ENCODE data around the gene FBXO4.
A peak's percentile ranks its signal among the peaks of the same experiment; 100 is the strongest.

DNA sequence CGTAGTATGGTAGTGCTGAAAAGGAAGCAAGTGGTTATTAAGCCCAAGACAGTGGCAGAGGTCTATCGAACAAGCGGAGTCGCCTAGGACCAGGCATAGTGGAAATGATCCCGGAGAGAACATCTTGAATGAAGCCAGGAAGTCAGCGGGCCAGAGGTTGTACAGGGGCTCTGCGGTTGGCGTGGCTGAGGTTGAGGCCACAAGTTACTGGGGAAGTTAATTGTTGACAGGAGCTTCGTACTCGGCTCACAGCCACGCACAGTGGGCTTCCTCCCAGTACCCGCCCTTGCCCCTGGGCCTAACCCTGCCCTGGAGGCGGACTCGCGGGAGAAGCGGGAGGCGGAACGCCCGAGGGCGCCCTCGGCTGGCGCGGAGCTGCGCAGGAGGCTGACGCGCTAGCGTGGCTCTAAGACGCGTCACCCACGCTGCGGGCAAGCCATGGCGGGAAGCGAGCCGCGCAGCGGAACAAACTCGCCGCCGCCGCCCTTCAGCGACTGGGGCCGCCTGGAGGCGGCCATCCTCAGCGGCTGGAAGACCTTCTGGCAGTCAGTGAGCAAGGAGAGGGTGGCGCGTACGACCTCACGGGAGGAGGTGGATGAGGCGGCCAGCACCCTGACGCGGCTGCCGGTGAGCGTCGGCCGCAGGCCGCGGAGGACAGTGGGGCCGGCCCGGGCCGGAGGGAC, at the start of gene FBXO4:
- TF ChIP-seq, protein P1, sequence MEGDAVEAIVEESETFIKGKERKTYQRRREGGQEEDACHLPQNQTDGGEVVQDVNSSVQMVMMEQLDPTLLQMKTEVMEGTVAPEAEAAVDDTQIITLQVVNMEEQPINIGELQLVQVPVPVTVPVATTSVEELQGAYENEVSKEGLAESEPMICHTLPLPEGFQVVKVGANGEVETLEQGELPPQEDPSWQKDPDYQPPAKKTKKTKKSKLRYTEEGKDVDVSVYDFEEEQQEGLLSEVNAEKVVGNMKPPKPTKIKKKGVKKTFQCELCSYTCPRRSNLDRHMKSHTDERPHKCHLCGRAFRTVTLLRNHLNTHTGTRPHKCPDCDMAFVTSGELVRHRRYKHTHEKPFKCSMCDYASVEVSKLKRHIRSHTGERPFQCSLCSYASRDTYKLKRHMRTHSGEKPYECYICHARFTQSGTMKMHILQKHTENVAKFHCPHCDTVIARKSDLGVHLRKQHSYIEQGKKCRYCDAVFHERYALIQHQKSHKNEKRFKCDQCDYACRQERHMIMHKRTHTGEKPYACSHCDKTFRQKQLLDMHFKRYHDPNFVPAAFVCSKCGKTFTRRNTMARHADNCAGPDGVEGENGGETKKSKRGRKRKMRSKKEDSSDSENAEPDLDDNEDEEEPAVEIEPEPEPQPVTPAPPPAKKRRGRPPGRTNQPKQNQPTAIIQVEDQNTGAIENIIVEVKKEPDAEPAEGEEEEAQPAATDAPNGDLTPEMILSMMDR (IDR thresholded peaks at IDR 0.05) = peak in 5 of 6 experiments; percentile 12 to 46 (median 22)
- peak; percentile 65 to 78 for TF ChIP-seq POLR2A (IDR thresholded peaks at IDR 0.05)
